OCI-LY7 (cell line): Measurements from ENCODE around the gene ACBD3.

Experiments used
- CTCF ChIP-seq: fragments of 200-600 bp; sonication (generic); conservative IDR thresholded peaks from 2 replicates; pipeline ENCODE4 v1.5.1; 2014; ENCODE audit warnings: mild to moderate bottlenecking, antibody characterized with exemption, low read length, moderate library complexity, mixed read lengths
- EZH2phosphoT487 ChIP-seq: fragments of 200-600 bp; sonication (generic); IDR thresholded peaks from 2 replicates; pipeline ENCODE4 v1.6.1; 2018; ENCODE audit warnings: low read depth, borderline replicate concordance, mild to moderate bottlenecking, mixed run types, antibody characterized with exemption, low read length, moderate library complexity, mixed read lengths

- TF ChIP-seq CTCF (no peak), EZH2phosphoT487 (no peak)
Observed at GRCh38 chr1:226209307-226210059, 22.9 kb upstream of the ACBD3 start.
